ENCODE measurements around the gene NDUFB2. TPM values are rescaled to one million over a fixed set of nuclear protein-coding genes. Genes with fewer than 3 reads are reported as not detected.
"Not testable (repeated sequence)": the region's sequence is repeated elsewhere in the genome, so short reads cannot be mapped to it uniquely, and the experiment has no call there.

NDUFB2 gene
- total and polyA plus RNA-seq, 2 of the 13 experiments (the other 11 are each of a cell fraction or from before 2014, with no cell fraction given), result 206 to 221 TPM

DNA sequence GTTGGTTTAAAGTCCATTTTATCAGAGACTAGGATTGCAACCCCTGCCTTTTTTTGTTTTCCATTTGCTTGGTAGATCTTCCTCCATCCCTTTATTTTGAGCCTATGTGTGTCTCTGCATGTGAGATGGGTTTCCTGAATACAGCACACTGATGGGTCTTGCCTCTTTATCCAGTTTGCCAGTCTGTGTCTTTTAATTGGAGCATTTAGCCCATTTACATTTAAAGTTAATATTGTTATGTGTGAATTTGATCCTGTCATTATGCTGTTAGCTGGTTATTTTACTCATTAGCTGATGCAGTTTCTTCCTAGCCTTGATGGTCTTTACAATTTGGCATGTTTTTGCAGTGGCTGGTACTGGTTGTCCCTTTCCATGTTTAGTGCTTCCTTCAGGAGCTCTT is 15.9 kb downstream of the NDUFB2 start:
- H4K20me1 ChIP-seq (ENCODE audit: insufficient read depth, low read length); H3K27me3 ChIP-seq (ENCODE audit: control insufficient read depth in 1 of 2, insufficient read depth in 2 of 2, low read length in 2 of 2); POLR2A ChIA-PET; H3K79me2 ChIP-seq (ENCODE audit: insufficient read depth, low read length); H3K36me3 ChIP-seq (replicated peaks in 1 of 2; ENCODE audit: control insufficient read depth in 1 of 2, insufficient read depth in 2 of 2, low read length in 2 of 2); CTCF ChIA-PET (ENCODE audit: low intra/inter-chr PET ratio, low total read pairs); H3K9ac ChIP-seq (ENCODE audit: insufficient read depth, low read depth, low read length); H3K4me1 ChIP-seq (ENCODE audit: insufficient read depth, low read length); FAIRE-seq; intact Hi-C loops (cut with micrococcal nuclease; ENCODE audit: unreplicated experiment); ATAC-seq; H3K9me3 ChIP-seq (ENCODE audit: low read length); H3K4me2 ChIP-seq (ENCODE audit: low read depth, low read length); H3K27ac ChIP-seq (ENCODE audit: extremely low read length, insufficient read depth, low read length); H3K4me3 ChIP-seq (replicated peaks in 1 of 3; ENCODE audit: insufficient read depth in 1 of 3, low read depth in 2 of 3, low read length in 3 of 3); DNase-seq (ENCODE audit: low spot score); H2AFZ ChIP-seq (ENCODE audit: low read length); in situ Hi-C loops (cut with HindIII; ENCODE audit: extremely low pct_ligation_motif_present, low pct_unique_long_range_greater_than_20kb); BruUV-seq (replicated peaks): not testable (repeated sequence)

DNA sequence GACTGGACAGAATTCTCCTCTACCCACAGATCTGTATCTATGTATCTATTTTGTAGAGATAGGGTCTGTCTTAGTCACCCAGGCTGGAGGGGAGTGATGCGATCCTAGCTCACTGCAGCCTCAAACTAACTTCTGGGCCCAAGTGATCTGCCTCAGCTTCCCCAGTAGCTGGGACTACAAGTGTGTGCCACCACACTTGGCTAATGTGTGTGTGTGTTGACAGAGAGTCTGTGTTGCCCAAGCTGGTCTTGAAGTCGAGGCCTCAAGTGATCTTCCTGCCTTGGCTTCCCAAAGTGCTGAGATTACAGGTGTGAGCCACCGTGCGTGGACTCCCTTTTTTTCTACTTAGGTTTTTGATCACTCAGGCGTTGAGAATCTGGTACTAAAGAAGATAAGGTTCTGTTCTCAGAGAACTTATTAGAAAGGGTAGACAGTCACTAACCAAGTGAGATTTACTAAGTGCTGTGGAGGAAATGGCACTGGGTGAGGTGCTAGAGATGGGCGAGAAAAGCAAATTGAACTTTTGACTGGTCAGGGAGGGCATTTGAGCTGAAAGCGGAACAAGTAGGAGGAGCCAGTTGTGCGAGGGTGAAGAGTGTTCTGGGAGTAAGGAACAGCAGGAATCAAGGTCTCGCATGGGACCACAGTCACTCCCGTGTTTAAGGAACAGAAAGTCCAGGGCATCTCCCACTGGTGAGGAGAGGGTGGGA is 18.0 kb downstream of the NDUFB2 start:
- ChIA-PET POLR2A (no interaction called here), CTCF (ENCODE audit: low intra/inter-chr PET ratio, low total read pairs) (no interaction called here)
- no peak; the same call in 2 of the 3 replicates for ATAC-seq
- no peak overlapping the region for H3K9ac ChIP-seq (ENCODE audit: insufficient read depth, low read depth, low read length)
- no peak for DNase-seq (ENCODE audit: low spot score)
- H3K4me3 ChIP-seq (replicated peaks in 1 of 3; ENCODE audit: insufficient read depth in 1 of 3, low read depth in 2 of 3, low read length in 3 of 3), result no peak overlapping the region
- WGBS (ENCODE audit: low lambda C conversion rate), result 92% methylated on average over 10 of the region's 10 CpGs
- H3K9me3 ChIP-seq (ENCODE audit: low read length), result no peaks in the 10 kb centered on the region
- FAIRE-seq, result no peak
- intact Hi-C loops (cut with micrococcal nuclease; ENCODE audit: unreplicated experiment) (no loop called here), in situ Hi-C loops (cut with HindIII; ENCODE audit: extremely low pct_ligation_motif_present, low pct_unique_long_range_greater_than_20kb) (no loop called here)
- H3K4me1 ChIP-seq (ENCODE audit: insufficient read depth, low read length), result no peaks in the 10 kb centered on the region
- H3K27ac ChIP-seq (ENCODE audit: extremely low read length, insufficient read depth, low read length), result no peak overlapping the region
- H3K36me3 ChIP-seq (replicated peaks in 1 of 2; ENCODE audit: control insufficient read depth in 1 of 2, insufficient read depth in 2 of 2, low read length in 2 of 2), result no peaks in the 10 kb centered on the region
- no peak overlapping the region for H2AFZ ChIP-seq (ENCODE audit: low read length)
- no peak overlapping the region for H3K4me2 ChIP-seq (ENCODE audit: low read depth, low read length)
- H3K27me3 ChIP-seq (ENCODE audit: control insufficient read depth in 1 of 2, insufficient read depth in 2 of 2, low read length in 2 of 2), result no peaks in the 10 kb centered on the region
- H3K79me2 ChIP-seq (ENCODE audit: insufficient read depth, low read length), result no peaks in the 10 kb centered on the region
- H4K20me1 ChIP-seq (ENCODE audit: insufficient read depth, low read length), result no peaks in the 10 kb centered on the region
- BruUV-seq (replicated peaks), result no TSS peak
- TF ChIP-seq, protein P1, sequence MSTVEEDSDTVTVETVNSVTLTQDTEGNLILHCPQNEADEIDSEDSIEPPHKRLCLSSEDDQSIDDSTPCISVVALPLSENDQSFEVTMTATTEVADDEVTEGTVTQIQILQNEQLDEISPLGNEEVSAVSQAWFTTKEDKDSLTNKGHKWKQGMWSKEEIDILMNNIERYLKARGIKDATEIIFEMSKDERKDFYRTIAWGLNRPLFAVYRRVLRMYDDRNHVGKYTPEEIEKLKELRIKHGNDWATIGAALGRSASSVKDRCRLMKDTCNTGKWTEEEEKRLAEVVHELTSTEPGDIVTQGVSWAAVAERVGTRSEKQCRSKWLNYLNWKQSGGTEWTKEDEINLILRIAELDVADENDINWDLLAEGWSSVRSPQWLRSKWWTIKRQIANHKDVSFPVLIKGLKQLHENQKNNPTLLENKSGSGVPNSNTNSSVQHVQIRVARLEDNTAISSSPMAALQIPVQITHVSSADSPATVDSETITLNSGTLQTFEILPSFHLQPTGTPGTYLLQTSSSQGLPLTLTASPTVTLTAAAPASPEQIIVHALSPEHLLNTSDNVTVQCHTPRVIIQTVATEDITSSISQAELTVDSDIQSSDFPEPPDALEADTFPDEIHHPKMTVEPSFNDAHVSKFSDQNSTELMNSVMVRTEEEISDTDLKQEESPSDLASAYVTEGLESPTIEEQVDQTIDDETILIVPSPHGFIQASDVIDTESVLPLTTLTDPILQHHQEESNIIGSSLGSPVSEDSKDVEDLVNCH (CRISPR knock-in tag; IDR thresholded peaks at IDR 0.05), result no peak
- TF ChIP-seq FLYWCH1 (CRISPR knock-in tag; IDR thresholded peaks at IDR 0.05) (no peak), KDM5A (IDR thresholded peaks at IDR 0.05; ENCODE audit: borderline replicate concordance, low read length) (no peak), ZFAT (CRISPR knock-in tag; conservative IDR thresholded peaks at IDR 0.05) (no peak), SMYD3 (CRISPR knock-in tag; IDR thresholded peaks at IDR 0.05) (no peak), ZNF180 (CRISPR knock-in tag; IDR thresholded peaks at IDR 0.05; ENCODE audit: borderline replicate concordance, low read depth) (no peak), DPF2 (CRISPR knock-in tag; IDR thresholded peaks at IDR 0.05; ENCODE audit: borderline replicate concordance, low read depth) (no peak), DMAP1 (CRISPR knock-in tag; IDR thresholded peaks at IDR 0.05) (no peak)
- TF ChIP-seq, protein P2, sequence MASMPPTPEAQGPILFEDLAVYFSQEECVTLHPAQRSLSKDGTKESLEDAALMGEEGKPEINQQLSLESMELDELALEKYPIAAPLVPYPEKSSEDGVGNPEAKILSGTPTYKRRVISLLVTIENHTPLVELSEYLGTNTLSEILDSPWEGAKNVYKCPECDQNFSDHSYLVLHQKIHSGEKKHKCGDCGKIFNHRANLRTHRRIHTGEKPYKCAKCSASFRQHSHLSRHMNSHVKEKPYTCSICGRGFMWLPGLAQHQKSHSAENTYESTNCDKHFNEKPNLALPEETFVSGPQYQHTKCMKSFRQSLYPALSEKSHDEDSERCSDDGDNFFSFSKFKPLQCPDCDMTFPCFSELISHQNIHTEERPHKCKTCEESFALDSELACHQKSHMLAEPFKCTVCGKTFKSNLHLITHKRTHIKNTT (CRISPR knock-in tag; IDR thresholded peaks at IDR 0.05), result no peak
- TF ChIP-seq, protein P3, sequence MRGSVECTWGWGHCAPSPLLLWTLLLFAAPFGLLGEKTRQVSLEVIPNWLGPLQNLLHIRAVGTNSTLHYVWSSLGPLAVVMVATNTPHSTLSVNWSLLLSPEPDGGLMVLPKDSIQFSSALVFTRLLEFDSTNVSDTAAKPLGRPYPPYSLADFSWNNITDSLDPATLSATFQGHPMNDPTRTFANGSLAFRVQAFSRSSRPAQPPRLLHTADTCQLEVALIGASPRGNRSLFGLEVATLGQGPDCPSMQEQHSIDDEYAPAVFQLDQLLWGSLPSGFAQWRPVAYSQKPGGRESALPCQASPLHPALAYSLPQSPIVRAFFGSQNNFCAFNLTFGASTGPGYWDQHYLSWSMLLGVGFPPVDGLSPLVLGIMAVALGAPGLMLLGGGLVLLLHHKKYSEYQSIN (CRISPR knock-in tag; IDR thresholded peaks at IDR 0.05; ENCODE audit: borderline replicate concordance), result no peak
